Fibroblast of the aortic adventitia (primary cell): ENCODE results near the gene TLNRD1. TPM values are rescaled to one million over a fixed set of nuclear protein-coding genes. Genes with fewer than 3 reads are reported as not detected.
"Not testable (repeated sequence)": the region's sequence is repeated elsewhere in the genome, so short reads cannot be mapped to it uniquely, and the experiment has no call there.

Experiments
- DNase-seq: peaks from one replicate; pipeline ENCODE4 v3.0.0-alpha.2; 2010; ENCODE audit warnings: low read depth
- H3K4me3 ChIP-seq: 2 replicates; pipeline ENCODE4 v1.5.1; 2011; ENCODE audit warnings: low read depth, mild to moderate bottlenecking, control low read depth, low read length, moderate library complexity
- total RNA-seq: library from RNA; depleted of rRNA; stranded (reverse); fragments of >200 nt; gene quantifications from 2 replicates; pipeline ENCODE4 v1.2.3, GENCODE V29; 2012; ENCODE audit warnings: low replicate concordance
- TF ChIP-seq, protein P1 (sequence below): IDR thresholded peaks from 2 replicates; pipeline ENCODE4 v1.5.1; 2011; ENCODE audit warnings: mild to moderate bottlenecking, low read length, control low read depth, inconsistent platforms; ENCODE audit not compliant: insufficient read depth

The TLNRD1 gene
- total RNA-seq, 1 donor = 9.3 TPM

DNA sequence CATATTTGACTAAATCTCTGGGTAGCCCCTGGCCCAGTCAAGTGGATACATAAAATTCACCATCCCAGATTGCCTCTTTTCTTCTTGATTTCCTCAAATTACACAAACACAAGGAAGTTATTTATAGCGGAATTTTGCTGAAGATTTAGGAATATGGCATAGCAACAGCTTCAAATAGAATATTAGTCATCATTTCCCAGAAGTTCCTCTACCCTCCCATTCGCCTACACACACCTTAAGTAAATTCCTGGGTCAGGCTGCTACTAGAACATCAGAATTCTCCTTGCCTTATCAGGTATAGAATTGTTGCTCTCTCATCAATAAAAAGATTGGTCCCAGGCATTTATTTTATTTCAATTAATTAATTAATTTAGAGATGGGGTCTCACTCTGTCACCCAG lies 42.7 kb upstream of the TLNRD1 start:
- TF ChIP-seq, protein P1, sequence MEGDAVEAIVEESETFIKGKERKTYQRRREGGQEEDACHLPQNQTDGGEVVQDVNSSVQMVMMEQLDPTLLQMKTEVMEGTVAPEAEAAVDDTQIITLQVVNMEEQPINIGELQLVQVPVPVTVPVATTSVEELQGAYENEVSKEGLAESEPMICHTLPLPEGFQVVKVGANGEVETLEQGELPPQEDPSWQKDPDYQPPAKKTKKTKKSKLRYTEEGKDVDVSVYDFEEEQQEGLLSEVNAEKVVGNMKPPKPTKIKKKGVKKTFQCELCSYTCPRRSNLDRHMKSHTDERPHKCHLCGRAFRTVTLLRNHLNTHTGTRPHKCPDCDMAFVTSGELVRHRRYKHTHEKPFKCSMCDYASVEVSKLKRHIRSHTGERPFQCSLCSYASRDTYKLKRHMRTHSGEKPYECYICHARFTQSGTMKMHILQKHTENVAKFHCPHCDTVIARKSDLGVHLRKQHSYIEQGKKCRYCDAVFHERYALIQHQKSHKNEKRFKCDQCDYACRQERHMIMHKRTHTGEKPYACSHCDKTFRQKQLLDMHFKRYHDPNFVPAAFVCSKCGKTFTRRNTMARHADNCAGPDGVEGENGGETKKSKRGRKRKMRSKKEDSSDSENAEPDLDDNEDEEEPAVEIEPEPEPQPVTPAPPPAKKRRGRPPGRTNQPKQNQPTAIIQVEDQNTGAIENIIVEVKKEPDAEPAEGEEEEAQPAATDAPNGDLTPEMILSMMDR = no peak
- no peak overlapping the region for H3K4me3 ChIP-seq
- peak; percentile 52 for DNase-seq

- peak; percentile 29 for DNase-seq
- H3K4me3 ChIP-seq = no peak overlapping the region
- TF ChIP-seq, protein P1 = no peak
These were observed 41.8 kb upstream of the TLNRD1 start for GRCh38 chr15:80958818-80959495.

DNA sequence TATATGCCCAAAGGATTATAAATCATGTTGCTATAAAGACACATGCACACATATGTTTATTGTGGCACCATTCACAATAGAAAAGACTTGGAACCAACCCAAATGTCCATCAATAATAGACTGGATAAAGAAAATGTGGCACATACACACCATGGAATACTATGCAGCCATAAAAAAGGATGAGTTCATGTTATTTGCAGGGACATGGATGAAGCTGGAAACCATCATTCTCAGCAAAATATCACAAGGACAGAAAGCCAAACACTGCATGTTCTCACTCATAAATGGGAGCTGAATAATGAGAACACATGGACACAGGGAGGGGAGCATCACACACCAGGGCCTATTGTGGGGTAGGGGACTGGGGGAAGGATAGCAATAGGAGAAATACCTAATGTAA lies 35.3 kb upstream of the TLNRD1 start:
- not testable (repeated sequence) for DNase-seq, H3K4me3 ChIP-seq

DNA sequence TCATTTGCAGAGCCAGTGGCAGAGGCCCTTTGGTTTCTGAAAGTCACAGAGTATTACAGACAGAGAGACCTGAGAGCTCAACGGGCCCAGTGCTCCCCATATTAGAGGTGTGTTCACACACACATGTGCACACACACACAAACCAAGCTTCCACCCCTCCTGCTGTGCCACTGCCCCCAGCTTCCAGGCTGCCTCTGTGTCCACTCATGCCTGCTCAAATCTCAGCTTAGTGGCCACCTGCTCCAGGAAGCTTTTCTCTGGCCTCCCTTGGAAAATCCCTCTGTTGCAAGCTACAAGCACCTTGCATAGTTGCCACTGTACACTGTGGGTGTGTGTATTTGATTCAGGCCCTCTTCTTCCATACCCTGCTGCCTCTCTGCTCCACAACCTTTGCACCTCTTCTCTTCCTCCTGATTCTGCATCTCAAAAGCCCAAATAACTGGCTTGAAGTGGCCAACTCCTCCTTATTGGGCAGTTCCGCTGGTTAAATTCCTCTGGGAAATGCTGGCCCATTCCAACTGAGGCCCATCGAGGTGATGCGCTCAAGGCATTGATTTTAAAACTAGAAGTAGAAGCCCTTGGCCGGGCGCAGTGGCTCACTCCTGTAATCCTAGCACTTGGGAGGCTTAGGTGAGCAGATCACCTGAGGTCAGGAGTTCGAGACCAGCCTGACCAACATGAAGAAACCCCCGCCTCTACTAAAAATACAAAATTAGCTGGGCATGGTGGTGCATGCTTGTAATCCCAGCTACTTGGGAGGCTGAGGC lies 34.1 kb upstream of the TLNRD1 start:
- DNase-seq = no peak
- TF ChIP-seq, protein P1 = no peak
- H3K4me3 ChIP-seq = no peak overlapping the region

- no peak overlapping the region for H3K4me3 ChIP-seq
- TF ChIP-seq, protein P1 = no peak
- peak; percentile 89 for DNase-seq
These were observed 33.3 kb upstream of the TLNRD1 start for GRCh38 chr15:80967451-80967850.

DNA sequence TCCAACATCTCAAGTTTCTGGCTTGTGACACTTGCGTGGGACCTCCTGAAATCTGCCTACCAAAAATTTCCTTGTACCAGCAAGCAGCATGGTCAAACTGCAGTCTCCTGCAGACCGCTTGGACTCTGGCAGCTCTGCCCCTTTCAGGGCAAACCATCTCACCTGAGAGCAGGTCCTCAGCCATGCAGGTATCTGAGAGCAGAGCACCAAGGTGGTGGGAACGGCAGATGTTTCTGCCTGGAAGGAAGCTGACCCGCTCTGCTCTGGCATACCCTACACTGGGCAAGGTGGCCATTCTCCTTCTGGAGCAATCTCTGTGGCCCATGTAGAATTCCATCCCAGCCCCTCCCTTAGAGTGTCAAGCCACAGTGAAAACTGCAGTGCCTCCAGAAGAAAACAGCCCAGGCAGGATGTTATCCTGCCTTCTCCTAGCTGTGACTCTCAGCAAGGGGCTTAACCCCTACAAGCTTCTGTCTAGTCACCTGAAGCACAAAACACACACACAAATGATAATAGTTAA lies 32.7 kb upstream of the TLNRD1 start:
- H3K4me3 ChIP-seq = no peak overlapping the region
- DNase-seq = no peak
- TF ChIP-seq, protein P1 = no peak

- DNase-seq = no peak
- TF ChIP-seq, protein P1 = no peak
- H3K4me3 ChIP-seq = no peak overlapping the region
These were observed 31.4 kb upstream of the TLNRD1 start for GRCh38 chr15:80969316-80969715.
